Measurements from ENCODE around the gene TMEM114.

TMEM114 gene

GRCh38 chr16:8551388-8552332, 38.7 kb downstream of the TMEM114 start:
- TF ChIP-seq GATA2 (IDR thresholded peaks at IDR 0.05; ENCODE audit: low read depth, low read length) (no peak), GATA3 (IDR thresholded peaks at IDR 0.05; ENCODE audit: low read depth, low read length) (no peak)

- no peak for TF ChIP-seq GATA2 (IDR thresholded peaks at IDR 0.05; ENCODE audit: low read depth, low read length)
- no peak for TF ChIP-seq GATA3 (IDR thresholded peaks at IDR 0.05; ENCODE audit: low read depth, low read length)
These were observed 39.5 kb downstream of the TMEM114 start for GRCh38 chr16:8550728-8551387.

GRCh38 chr16:8549843-8550412, 40.4 kb downstream of the TMEM114 start:
- no peak for TF ChIP-seq GATA2 (IDR thresholded peaks at IDR 0.05; ENCODE audit: low read depth, low read length)
- no peak for TF ChIP-seq GATA3 (IDR thresholded peaks at IDR 0.05; ENCODE audit: low read depth, low read length)

- TF ChIP-seq GATA2 (IDR thresholded peaks at IDR 0.05; ENCODE audit: low read depth, low read length) (no peak), GATA3 (IDR thresholded peaks at IDR 0.05; ENCODE audit: low read depth, low read length) (no peak)
These were observed 42.1 kb downstream of the TMEM114 start for GRCh38 chr16:8548166-8548565.

GRCh38 chr16:8547762-8548161, 42.5 kb downstream of the TMEM114 start:
- TF ChIP-seq GATA2 (IDR thresholded peaks at IDR 0.05; ENCODE audit: low read depth, low read length): no peak
- no peak for TF ChIP-seq GATA3 (IDR thresholded peaks at IDR 0.05; ENCODE audit: low read depth, low read length)

GRCh38 chr16:8544406-8544805, 45.9 kb downstream of the TMEM114 start:
- no peak for TF ChIP-seq GATA3 (IDR thresholded peaks at IDR 0.05; ENCODE audit: low read depth, low read length)
- TF ChIP-seq GATA2 (IDR thresholded peaks at IDR 0.05; ENCODE audit: low read depth, low read length): no peak

GRCh38 chr16:8543258-8543657, 47.1 kb downstream of the TMEM114 start:
- TF ChIP-seq GATA3 (IDR thresholded peaks at IDR 0.05; ENCODE audit: low read depth, low read length) (no peak), GATA2 (IDR thresholded peaks at IDR 0.05; ENCODE audit: low read depth, low read length) (no peak)

- no peak for TF ChIP-seq GATA3 (IDR thresholded peaks at IDR 0.05; ENCODE audit: low read depth, low read length)
- no peak for TF ChIP-seq GATA2 (IDR thresholded peaks at IDR 0.05; ENCODE audit: low read depth, low read length)
These were observed 47.9 kb downstream of the TMEM114 start for GRCh38 chr16:8542393-8542792.

GRCh38 chr16:8541868-8542267, 48.4 kb downstream of the TMEM114 start:
- TF ChIP-seq GATA2 (IDR thresholded peaks at IDR 0.05; ENCODE audit: low read depth, low read length): no peak
- no peak for TF ChIP-seq GATA3 (IDR thresholded peaks at IDR 0.05; ENCODE audit: low read depth, low read length)

- TF ChIP-seq GATA2 (IDR thresholded peaks at IDR 0.05; ENCODE audit: low read depth, low read length) (no peak), GATA3 (IDR thresholded peaks at IDR 0.05; ENCODE audit: low read depth, low read length) (no peak)
These were observed 52.5 kb downstream of the TMEM114 start for GRCh38 chr16:8537691-8538342.

- no peak for TF ChIP-seq GATA2 (IDR thresholded peaks at IDR 0.05; ENCODE audit: low read depth, low read length)
- TF ChIP-seq GATA3 (IDR thresholded peaks at IDR 0.05; ENCODE audit: low read depth, low read length): no peak
These were observed 56.8 kb downstream of the TMEM114 start for GRCh38 chr16:8533509-8533908.

GRCh38 chr16:8530752-8531384, 59.4 kb downstream of the TMEM114 start:
- TF ChIP-seq GATA2 (IDR thresholded peaks at IDR 0.05; ENCODE audit: low read depth, low read length) (no peak), GATA3 (IDR thresholded peaks at IDR 0.05; ENCODE audit: low read depth, low read length) (no peak)

GRCh38 chr16:8528471-8528870, 61.8 kb downstream of the TMEM114 start:
- no peak for TF ChIP-seq GATA2 (IDR thresholded peaks at IDR 0.05; ENCODE audit: low read depth, low read length)
- no peak for TF ChIP-seq GATA3 (IDR thresholded peaks at IDR 0.05; ENCODE audit: low read depth, low read length)

- TF ChIP-seq GATA2 (IDR thresholded peaks at IDR 0.05; ENCODE audit: low read depth, low read length) (no peak), GATA3 (IDR thresholded peaks at IDR 0.05; ENCODE audit: low read depth, low read length) (no peak)
These were observed 66.4 kb downstream of the TMEM114 start for GRCh38 chr16:8523932-8524331.

All from SH-SY5Y (cell line).